GM18951 (cell line): ENCODE measurements around the gene NPC1.
"Not testable (repeated sequence)": the region's sequence is repeated elsewhere in the genome, so short reads cannot be mapped to it uniquely, and the experiment has no call there.

Source experiments
- POLR2A ChIP-seq: IDR thresholded peaks from 4 replicates; pipeline ENCODE4 v1.6.1; 2011; ENCODE audit warnings: mild to moderate bottlenecking; ENCODE audit not compliant: insufficient read length, insufficient read depth; ENCODE audit errors: extremely low read depth
- in situ Hi-C: fragments of 300-500 bp; cut with MboI; formaldehyde crosslinking; loops from one replicate; pipeline ENCODE4 v1.12.0; 2022; ENCODE audit warnings: low sequenced_read_pairs, mixed read lengths, inconsistent platforms; ENCODE audit not compliant: unreplicated experiment

NPC1 gene

GRCh38 chr18:23503963-23504344 is 82.4 kb downstream of the NPC1 start:
- in situ Hi-C loops: no loop called here
- TF ChIP-seq POLR2A: no peak

GRCh38 chr18:23503038-23503962 is 83.0 kb downstream of the NPC1 start, which contains the start of gene RMC1:
Gene RMC1 (plus strand): TSS chr18:23503511. CDS start chr18:23503619, 108 bp downstream.
- peak; percentile 97 for TF ChIP-seq POLR2A
- in situ Hi-C loops: no loop called here

GRCh38 chr18:23502516-23503037 is 83.7 kb downstream of the NPC1 start:
- in situ Hi-C loops: no loop called here

GRCh38 chr18:23501626-23502025 is 84.7 kb downstream of the NPC1 start:
- TF ChIP-seq POLR2A: no peak
- in situ Hi-C loops: no loop called here

More at GRCh38 chr18:23502516-23503037, 83.7 kb downstream of the NPC1 start:
- TF ChIP-seq POLR2A: no peak

GRCh38 chr18:23499291-23499781 is 87.0 kb downstream of the NPC1 start:
- in situ Hi-C loops: no loop called here
- TF ChIP-seq POLR2A: no peak

- no peak for TF ChIP-seq POLR2A
- in situ Hi-C loops: no loop called here
Observed at GRCh38 chr18:23498877-23499276, 87.4 kb downstream of the NPC1 start.

GRCh38 chr18:23498117-23498516 is 88.2 kb downstream of the NPC1 start:
- no peak for TF ChIP-seq POLR2A
- in situ Hi-C loops: no loop called here

GRCh38 chr18:23495723-23496440 is 90.4 kb downstream of the NPC1 start:
- no peak for TF ChIP-seq POLR2A
- in situ Hi-C loops: no loop called here

GRCh38 chr18:23494992-23495391 is 91.3 kb downstream of the NPC1 start:
- in situ Hi-C loops: no loop called here
- no peak for TF ChIP-seq POLR2A

GRCh38 chr18:23493654-23494053 is 92.7 kb downstream of the NPC1 start:
- in situ Hi-C loops: no loop called here
- no peak for TF ChIP-seq POLR2A

GRCh38 chr18:23489586-23489985 is 96.7 kb downstream of the NPC1 start:
- in situ Hi-C loops: not testable (repeated sequence)

- in situ Hi-C loops: no loop called here
- no peak for TF ChIP-seq POLR2A
Observed at GRCh38 chr18:23487738-23488570, 98.4 kb downstream of the NPC1 start.

- TF ChIP-seq POLR2A: no peak
- in situ Hi-C loops: no loop called here
Observed at GRCh38 chr18:23485386-23485785, 100.9 kb downstream of the NPC1 start.
